ENCODE measurements around the gene CASD1.

CASD1 gene

DNA sequence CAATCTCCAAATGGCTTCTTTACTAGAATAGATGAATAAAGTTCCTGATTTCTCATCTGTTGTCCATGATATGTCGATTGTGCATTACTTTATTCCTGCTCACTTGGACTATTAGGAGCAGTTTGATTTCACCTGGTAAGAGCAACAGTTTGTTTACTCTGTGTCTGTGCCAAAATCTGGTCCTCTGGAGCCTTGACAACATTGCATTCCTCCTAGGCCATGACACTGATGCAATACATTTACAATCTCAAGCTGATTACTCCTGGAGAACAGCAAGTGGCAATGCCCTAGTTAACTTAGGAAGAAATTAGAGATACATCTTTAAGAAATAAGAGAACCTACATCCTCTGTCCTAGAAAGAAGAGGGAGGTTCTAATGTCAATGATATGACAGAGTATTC is 74.5 kb downstream of the CASD1 start:
- H3K9ac ChIP-seq: no peak overlapping the region
- H3K4me1 ChIP-seq: no peaks in the 10 kb centered on the region
- TF ChIP-seq Cebpa-rat (IDR thresholded peaks at IDR 0.05): no peak
- no peaks in the 10 kb centered on the region for H3K27me3 ChIP-seq
- H3K4me2 ChIP-seq: no peak overlapping the region
- H3K27ac ChIP-seq: no peak overlapping the region
- H3K4me3 ChIP-seq: no peak overlapping the region
- H4K20me1 ChIP-seq: no peaks in the 10 kb centered on the region
- peaks cover 4 to 33% (median 17%) of the 10 kb centered on the region in 11 experiments; a peak in 17 of 22 replicates for H3K36me3 ChIP-seq
- H3K9me3 ChIP-seq (replicated peaks in 1 of 11): peaks cover 0 to 5% (median 0%) of the 10 kb centered on the region in 11 experiments; a peak in 2 of 22 replicates

DNA sequence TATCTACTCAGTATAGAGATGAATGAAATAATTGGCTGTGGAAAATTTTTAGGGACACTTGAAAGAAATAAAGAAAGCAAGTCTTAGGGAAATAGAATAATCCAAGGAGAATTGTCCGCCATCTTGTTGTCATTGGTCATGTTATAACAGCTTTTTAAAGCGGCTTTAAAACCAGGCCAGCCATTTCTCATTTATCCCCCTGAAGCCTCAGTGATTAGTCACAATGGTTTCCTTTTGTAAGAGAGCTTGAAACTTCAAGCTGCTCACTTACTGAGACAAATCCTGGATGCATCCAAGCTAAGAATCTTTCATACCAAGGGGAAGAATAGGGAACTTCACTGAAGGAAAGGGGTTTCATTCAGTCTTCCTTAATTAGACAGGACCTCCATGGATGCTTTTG is 78.5 kb downstream of the CASD1 start:
- Histone ChIP-seq H4K20me1 (no peaks in the 10 kb centered on the region), H3K4me1 (no peaks in the 10 kb centered on the region), H3K9me3 (replicated peaks in 1 of 11) (no peaks in the 10 kb centered on the region), H3K27me3 (no peaks in the 10 kb centered on the region), H3K4me3 (no peak overlapping the region), H3K9ac (no peak overlapping the region), H3K27ac (no peak overlapping the region), H3K4me2 (no peak overlapping the region), H3K36me3 (peaks cover 0 to 22% (median 15%) of the 10 kb centered on the region in 11 experiments; a peak in 14 of 22 replicates)
- TF ChIP-seq Cebpa-rat (IDR thresholded peaks at IDR 0.05): no peak

DNA sequence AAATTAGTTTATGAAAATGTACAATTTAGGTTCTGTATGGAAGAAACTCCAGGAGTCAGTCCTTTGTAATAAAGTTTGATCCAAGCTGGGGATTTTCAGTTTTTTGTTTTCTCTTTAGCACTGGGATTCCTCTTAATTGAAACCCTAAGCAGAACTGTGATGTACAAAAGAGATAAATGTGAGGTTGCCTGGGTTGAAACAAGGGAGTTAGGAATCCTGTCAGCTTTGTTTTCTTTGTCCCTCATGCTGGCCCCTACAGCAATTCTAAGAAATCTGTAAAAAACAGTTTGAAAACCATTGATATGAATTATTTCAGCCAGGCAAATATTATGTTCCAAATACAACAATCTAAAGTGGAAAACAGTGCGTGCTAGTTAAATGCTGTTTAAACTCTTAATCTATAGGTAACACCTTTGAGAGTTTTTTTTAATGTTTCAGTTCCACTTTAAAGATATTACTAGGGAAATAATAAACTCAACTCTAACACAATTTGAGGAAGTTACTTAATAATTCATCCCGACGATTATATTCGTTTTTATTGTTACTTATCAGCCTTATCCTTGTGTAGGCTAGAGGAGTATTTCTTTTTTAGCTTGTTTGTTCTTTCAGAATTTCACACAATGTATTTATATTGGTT is 81.0 kb downstream of the CASD1 start:
- H3K4me2 ChIP-seq: no peak overlapping the region
- no peak for TF ChIP-seq Cebpa-rat (IDR thresholded peaks at IDR 0.05)
- no peaks in the 10 kb centered on the region for H4K20me1 ChIP-seq
- H3K4me1 ChIP-seq: no peaks in the 10 kb centered on the region
- no peak overlapping the region for H3K27ac ChIP-seq
- no peaks in the 10 kb centered on the region for H3K27me3 ChIP-seq
- H3K9ac ChIP-seq: no peak overlapping the region
- H3K36me3 ChIP-seq: peaks cover 0 to 22% (median 12%) of the 10 kb centered on the region in 11 experiments; a peak in 13 of 22 replicates
- H3K9me3 ChIP-seq (replicated peaks in 1 of 11): no peaks in the 10 kb centered on the region
- H3K4me3 ChIP-seq: no peak overlapping the region

- H3K4me1 ChIP-seq: no peaks in the 10 kb centered on the region
- no peak for TF ChIP-seq Cebpa-rat (IDR thresholded peaks at IDR 0.05)
- H3K27me3 ChIP-seq: no peaks in the 10 kb centered on the region
- peaks cover 0 to 22% (median 12%) of the 10 kb centered on the region in 11 experiments; a peak in 13 of 22 replicates for H3K36me3 ChIP-seq
- H4K20me1 ChIP-seq: no peaks in the 10 kb centered on the region
- H3K9ac ChIP-seq: no peak overlapping the region
- no peak overlapping the region for H3K27ac ChIP-seq
- H3K4me3 ChIP-seq: no peak overlapping the region
- no peak overlapping the region for H3K4me2 ChIP-seq
- H3K9me3 ChIP-seq (replicated peaks in 1 of 11): no peaks in the 10 kb centered on the region
These were observed 81.6 kb downstream of the CASD1 start for GRCh38 chr7:94591176-94591575.

- Histone ChIP-seq H3K4me3 (no peak overlapping the region), H3K27ac (no peak overlapping the region), H3K4me2 (no peak overlapping the region), H3K9ac (no peak overlapping the region), H3K36me3 (peaks cover 0 to 14% (median 1%) of the 10 kb centered on the region in 11 experiments; a peak in 6 of 22 replicates), H3K9me3 (replicated peaks in 1 of 11) (no peaks in the 10 kb centered on the region), H3K4me1 (no peaks in the 10 kb centered on the region), H4K20me1 (no peaks in the 10 kb centered on the region), H3K27me3 (no peaks in the 10 kb centered on the region)
- TF ChIP-seq Cebpa-rat (IDR thresholded peaks at IDR 0.05): no peak
These were observed 85.3 kb downstream of the CASD1 start for GRCh38 chr7:94594882-94595281.

DNA sequence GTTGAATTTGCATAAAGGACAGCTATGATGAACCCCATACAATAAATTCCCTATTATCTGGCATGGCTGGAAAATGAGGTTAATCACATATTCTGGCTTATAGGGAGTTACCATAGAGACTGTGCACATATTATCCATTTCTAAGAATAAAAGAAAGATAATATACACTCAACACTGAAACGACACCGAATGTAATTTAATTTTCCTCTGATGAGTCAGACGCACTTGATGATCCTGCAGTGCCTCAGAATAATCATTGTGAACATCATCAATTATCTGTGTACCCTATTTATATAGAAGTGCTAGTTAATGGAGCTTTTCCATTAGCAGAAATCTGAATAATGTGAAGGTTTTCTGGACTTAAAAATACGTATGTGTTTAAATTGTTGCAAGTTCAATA is 86.1 kb downstream of the CASD1 start:
- Histone ChIP-seq H3K27me3 (no peaks in the 10 kb centered on the region), H3K4me2 (no peak overlapping the region), H4K20me1 (no peaks in the 10 kb centered on the region), H3K27ac (no peak overlapping the region), H3K36me3 (peaks cover 0 to 13% (median 0%) of the 10 kb centered on the region in 11 experiments; a peak in 1 of 22 replicates), H3K9ac (no peak overlapping the region), H3K4me3 (no peak overlapping the region), H3K9me3 (replicated peaks in 1 of 11) (no peaks in the 10 kb centered on the region), H3K4me1 (no peaks in the 10 kb centered on the region)
- no peak for TF ChIP-seq Cebpa-rat (IDR thresholded peaks at IDR 0.05)

DNA sequence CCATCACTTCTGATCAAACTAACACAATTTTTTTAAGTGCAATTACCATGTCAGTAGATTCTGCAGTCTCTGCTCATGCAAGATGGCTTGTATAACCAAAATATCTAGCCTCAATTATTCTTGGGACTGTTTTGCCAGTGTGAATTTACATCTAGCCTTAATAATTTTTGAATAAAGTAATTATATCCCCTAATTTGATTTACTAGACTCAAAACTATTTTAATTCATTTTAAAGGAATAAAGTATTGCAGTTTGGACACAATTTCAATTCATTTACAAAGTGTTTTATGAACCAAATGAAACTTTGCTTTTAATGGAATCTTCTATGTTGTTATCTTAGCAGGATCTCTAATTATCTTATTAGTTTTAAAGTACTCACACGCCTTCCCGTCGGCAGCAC is 90.7 kb downstream of the CASD1 start:
- H3K4me2 ChIP-seq: no peak overlapping the region
- H3K27me3 ChIP-seq: no peaks in the 10 kb centered on the region
- H4K20me1 ChIP-seq: no peaks in the 10 kb centered on the region
- H3K4me3 ChIP-seq: no peak overlapping the region
- no peak for TF ChIP-seq Cebpa-rat (IDR thresholded peaks at IDR 0.05)
- H3K27ac ChIP-seq: no peak overlapping the region
- no peak overlapping the region for H3K9ac ChIP-seq
- peaks cover 0 to 16% (median 0%) of the 10 kb centered on the region in 11 experiments; a peak in 3 of 22 replicates for H3K36me3 ChIP-seq
- peaks cover 0 to 8% (median 0%) of the 10 kb centered on the region in 10 experiments; a peak in 5 of 20 replicates for H3K4me1 ChIP-seq
- no peaks in the 10 kb centered on the region for H3K9me3 ChIP-seq (replicated peaks in 1 of 11)

GRCh38 chr7:94602181-94602580 is 92.6 kb downstream of the CASD1 start:
- Histone ChIP-seq H3K9ac (no peak overlapping the region), H3K4me2 (no peak overlapping the region), H3K36me3 (peaks cover 0 to 16% (median 0%) of the 10 kb centered on the region in 11 experiments; a peak in 3 of 22 replicates), H3K4me1 (peaks cover 0 to 12% (median 0%) of the 10 kb centered on the region in 10 experiments; a peak in 5 of 20 replicates), H4K20me1 (no peaks in the 10 kb centered on the region), H3K27ac (no peak overlapping the region), H3K4me3 (no peak overlapping the region), H3K9me3 (replicated peaks in 1 of 11) (no peaks in the 10 kb centered on the region), H3K27me3 (no peaks in the 10 kb centered on the region)
- TF ChIP-seq Cebpa-rat (IDR thresholded peaks at IDR 0.05): no peak

- Histone ChIP-seq H3K4me2 (no peak overlapping the region), H3K9me3 (replicated peaks in 1 of 11) (peaks cover 0 to 8% (median 0%) of the 10 kb centered on the region in 11 experiments; a peak in 1 of 22 replicates), H3K9ac (no peak overlapping the region), H3K27ac (no peak overlapping the region), H4K20me1 (no peaks in the 10 kb centered on the region), H3K4me1 (peaks cover 0 to 15% (median 0%) of the 10 kb centered on the region in 10 experiments; a peak in 5 of 20 replicates), H3K36me3 (peaks cover 0 to 14% (median 0%) of the 10 kb centered on the region in 11 experiments; a peak in 2 of 22 replicates), H3K4me3 (no peak overlapping the region), H3K27me3 (no peaks in the 10 kb centered on the region)
- no peak for TF ChIP-seq Cebpa-rat (IDR thresholded peaks at IDR 0.05)
These were observed 95.4 kb downstream of the CASD1 start for GRCh38 chr7:94605031-94605430.

Data from BLaER1 treated with 17β-estradiol and CSF1 and Interleukin-3, amounts not matched to agents 10 nM and 100 nM (cell line).